GM12864 (cell line): ENCODE results near the gene CASP12.
A peak's percentile ranks its signal among the peaks of the same experiment; 100 is the strongest.

Source experiments
- DNase-seq: peaks from one replicate; pipeline ENCODE4 v3.0.0-alpha.2; 2011; ENCODE audit warnings: low read depth
- H3K4me3 ChIP-seq: 2 replicates; pipeline ENCODE4 v1.5.1; 2011; ENCODE audit warnings: mild to moderate bottlenecking, low read depth, low read length, control low read depth
- CTCF ChIP-seq: IDR thresholded peaks from 2 replicates; pipeline ENCODE4 v1.5.1; 2011; ENCODE audit warnings: low read depth, mild to moderate bottlenecking, moderate library complexity, low read length, control low read depth, inconsistent platforms; ENCODE audit errors: missing control alignments

Gene CASP12

GRCh38 chr11:104876324-104876723 is 21.9 kb downstream of the CASP12 start:
- DNase-seq: no peak
- no peak overlapping the region for H3K4me3 ChIP-seq
- no peak for TF ChIP-seq CTCF

- DNase-seq: no peak
- no peak overlapping the region for H3K4me3 ChIP-seq
- peak; percentile 43 for TF ChIP-seq CTCF
Measured at GRCh38 chr11:104873252-104873651, 25.0 kb downstream of the CASP12 start.

GRCh38 chr11:104872393-104872792 is 25.9 kb downstream of the CASP12 start:
- no peak for TF ChIP-seq CTCF
- no peak for DNase-seq
- no peak overlapping the region for H3K4me3 ChIP-seq

GRCh38 chr11:104870910-104871309 is 27.4 kb downstream of the CASP12 start:
- no peak overlapping the region for H3K4me3 ChIP-seq
- no peak for DNase-seq
- TF ChIP-seq CTCF: no peak

- no peak for DNase-seq
- no peak for TF ChIP-seq CTCF
- no peak overlapping the region for H3K4me3 ChIP-seq
Measured at GRCh38 chr11:104866815-104867214, 31.4 kb downstream of the CASP12 start.

GRCh38 chr11:104858882-104859775 is 39.1 kb downstream of the CASP12 start:
- TF ChIP-seq CTCF: no peak
- H3K4me3 ChIP-seq: no peak overlapping the region
- no peak for DNase-seq

- H3K4me3 ChIP-seq: no peak overlapping the region
- no peak for DNase-seq
- TF ChIP-seq CTCF: no peak
Measured at GRCh38 chr11:104856607-104857006, 41.7 kb downstream of the CASP12 start.
